Measurements from ENCODE around the gene MACROD2. TPM values are rescaled to one million over a fixed set of nuclear protein-coding genes. Genes with fewer than 3 reads are reported as not detected.
"Not testable (repeated sequence)": the region's sequence is repeated elsewhere in the genome, so short reads cannot be mapped to it uniquely, and the experiment has no call there.

MACROD2 gene
- total RNA-seq, 1 donor from 2014 or later: 2.4 TPM

DNA sequence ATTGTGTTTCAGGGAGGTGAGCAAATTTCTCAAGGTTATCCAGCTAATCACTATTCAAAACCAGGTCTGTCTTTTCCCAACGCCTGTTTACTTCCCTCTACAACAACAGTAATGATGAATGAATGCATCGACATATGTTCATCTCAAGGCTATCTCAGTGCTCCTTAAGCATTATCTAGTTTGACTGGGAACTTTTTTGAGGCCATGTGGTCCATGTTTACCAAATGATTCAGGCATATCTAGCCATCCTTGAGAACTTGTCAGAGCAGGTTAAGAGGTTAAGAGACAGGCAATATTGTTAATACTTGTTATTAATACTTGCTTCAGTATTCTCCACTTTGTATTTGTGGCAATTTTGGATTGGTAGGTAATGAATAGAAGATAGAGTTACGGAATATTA lies 1380.5 kb downstream of the MACROD2 start:
- FAIRE-seq (no peak), DNase-seq (ENCODE audit: low read depth) (no peak)
- Mint-ChIP-seq H3K36me3 (ENCODE audit: low read depth, unreplicated experiment) (no peaks in the 10 kb centered on the region), H3K4me3 (ENCODE audit: unreplicated experiment) (no peak overlapping the region), H3K27ac (ENCODE audit: unreplicated experiment) (no peak overlapping the region), H3K9me3 (ENCODE audit: unreplicated experiment) (peaks cover 4% of the 10 kb centered on the region), H3K27me3 (ENCODE audit: low read depth, unreplicated experiment) (no peaks in the 10 kb centered on the region), H3K4me1 (ENCODE audit: low read depth, unreplicated experiment) (peaks cover 4% of the 10 kb centered on the region)
- TF ChIP-seq EZH2 (IDR thresholded peaks at IDR 0.05; ENCODE audit: insufficient read depth, low read length): no peak
- TF ChIP-seq, protein P1, sequence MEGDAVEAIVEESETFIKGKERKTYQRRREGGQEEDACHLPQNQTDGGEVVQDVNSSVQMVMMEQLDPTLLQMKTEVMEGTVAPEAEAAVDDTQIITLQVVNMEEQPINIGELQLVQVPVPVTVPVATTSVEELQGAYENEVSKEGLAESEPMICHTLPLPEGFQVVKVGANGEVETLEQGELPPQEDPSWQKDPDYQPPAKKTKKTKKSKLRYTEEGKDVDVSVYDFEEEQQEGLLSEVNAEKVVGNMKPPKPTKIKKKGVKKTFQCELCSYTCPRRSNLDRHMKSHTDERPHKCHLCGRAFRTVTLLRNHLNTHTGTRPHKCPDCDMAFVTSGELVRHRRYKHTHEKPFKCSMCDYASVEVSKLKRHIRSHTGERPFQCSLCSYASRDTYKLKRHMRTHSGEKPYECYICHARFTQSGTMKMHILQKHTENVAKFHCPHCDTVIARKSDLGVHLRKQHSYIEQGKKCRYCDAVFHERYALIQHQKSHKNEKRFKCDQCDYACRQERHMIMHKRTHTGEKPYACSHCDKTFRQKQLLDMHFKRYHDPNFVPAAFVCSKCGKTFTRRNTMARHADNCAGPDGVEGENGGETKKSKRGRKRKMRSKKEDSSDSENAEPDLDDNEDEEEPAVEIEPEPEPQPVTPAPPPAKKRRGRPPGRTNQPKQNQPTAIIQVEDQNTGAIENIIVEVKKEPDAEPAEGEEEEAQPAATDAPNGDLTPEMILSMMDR (IDR thresholded peaks at IDR 0.05; ENCODE audit: insufficient read depth, low read depth, low read length): no peak
- Histone ChIP-seq H3K36me3 (ENCODE audit: insufficient read depth, low read length) (no peaks in the 10 kb centered on the region), H3K27me3 (ENCODE audit: insufficient read depth, low read length) (no peaks in the 10 kb centered on the region), H3K9me3 (ENCODE audit: insufficient read depth, low read depth, low read length) (no peaks in the 10 kb centered on the region), H3K4me1 (ENCODE audit: insufficient read depth, low read length) (no peaks in the 10 kb centered on the region), H3K4me3 (ENCODE audit: insufficient read depth, low read depth, low read length) (no peak overlapping the region), H3K4me2 (ENCODE audit: low read length) (no peak overlapping the region), H2AFZ (ENCODE audit: low read depth, low read length) (no peak overlapping the region), H3K27ac (ENCODE audit: low read depth, low read length) (no peak overlapping the region), H4K20me1 (ENCODE audit: insufficient read depth, low read length) (no peaks in the 10 kb centered on the region), H3K79me2 (ENCODE audit: insufficient read depth, low read length) (no peaks in the 10 kb centered on the region), H3K9ac (ENCODE audit: low read length) (no peak overlapping the region)

DNA sequence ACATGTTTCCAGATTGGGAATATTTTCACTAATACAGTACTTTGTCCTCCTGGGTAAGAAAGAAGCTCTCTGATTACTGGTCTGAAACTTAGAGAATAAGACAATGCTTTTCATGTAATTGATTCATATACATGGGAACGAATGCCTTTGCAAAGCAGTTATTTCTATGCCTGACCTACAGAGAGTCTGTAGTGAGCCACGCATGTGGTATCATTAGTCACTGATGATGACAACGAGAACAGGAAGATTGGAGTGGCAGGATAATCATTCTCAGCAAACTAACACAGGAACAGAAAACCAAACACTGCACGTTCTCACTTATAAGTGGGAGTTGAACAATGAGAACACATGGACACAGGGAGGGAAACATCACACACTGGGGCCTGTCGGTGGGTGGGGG lies 1382.3 kb downstream of the MACROD2 start:
- not testable (repeated sequence) for H3K79me2 ChIP-seq (ENCODE audit: insufficient read depth, low read length); H2AFZ ChIP-seq (ENCODE audit: low read depth, low read length); FAIRE-seq; DNase-seq (ENCODE audit: low read depth); H3K36me3 ChIP-seq (ENCODE audit: insufficient read depth, low read length); H3K4me1 Mint-ChIP-seq (ENCODE audit: low read depth, unreplicated experiment); H3K4me3 ChIP-seq (ENCODE audit: insufficient read depth, low read depth, low read length); H3K27ac ChIP-seq (ENCODE audit: low read depth, low read length); H3K36me3 Mint-ChIP-seq (ENCODE audit: low read depth, unreplicated experiment); H4K20me1 ChIP-seq (ENCODE audit: insufficient read depth, low read length); H3K27me3 ChIP-seq (ENCODE audit: insufficient read depth, low read length); H3K4me2 ChIP-seq (ENCODE audit: low read length); H3K4me3 Mint-ChIP-seq (ENCODE audit: unreplicated experiment); H3K27me3 Mint-ChIP-seq (ENCODE audit: low read depth, unreplicated experiment); H3K9ac ChIP-seq (ENCODE audit: low read length); H3K9me3 ChIP-seq (ENCODE audit: insufficient read depth, low read depth, low read length); H3K4me1 ChIP-seq (ENCODE audit: insufficient read depth, low read length); H3K9me3 Mint-ChIP-seq (ENCODE audit: unreplicated experiment); H3K27ac Mint-ChIP-seq (ENCODE audit: unreplicated experiment)

DNA sequence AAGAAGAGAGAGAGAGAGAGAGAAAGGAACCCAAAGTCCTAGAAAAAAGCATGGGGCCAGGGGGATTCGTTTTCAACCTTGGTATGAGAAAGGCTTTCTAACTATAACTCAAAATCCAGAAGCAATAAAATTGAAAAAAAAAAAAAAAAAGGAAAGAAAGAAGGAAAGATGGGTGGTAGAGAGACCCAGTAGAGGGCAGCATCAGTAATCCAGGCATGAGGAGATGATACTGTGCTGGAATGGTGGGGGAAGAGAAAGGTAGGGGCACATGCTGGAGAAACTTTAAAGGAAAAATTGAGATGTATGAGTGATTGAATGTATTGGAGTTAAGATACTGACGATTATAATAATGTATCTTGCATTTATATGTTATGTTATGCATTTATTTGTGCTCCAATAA lies 1382.8 kb downstream of the MACROD2 start:
- no peak overlapping the region for H3K4me3 Mint-ChIP-seq (ENCODE audit: unreplicated experiment)
- no peak overlapping the region for H2AFZ ChIP-seq (ENCODE audit: low read depth, low read length)
- no peak overlapping the region for H3K4me3 ChIP-seq (ENCODE audit: insufficient read depth, low read depth, low read length)
- no peaks in the 10 kb centered on the region for H3K36me3 Mint-ChIP-seq (ENCODE audit: low read depth, unreplicated experiment)
- no peaks in the 10 kb centered on the region for H3K36me3 ChIP-seq (ENCODE audit: insufficient read depth, low read length)
- H3K79me2 ChIP-seq (ENCODE audit: insufficient read depth, low read length): no peaks in the 10 kb centered on the region
- no peak for TF ChIP-seq EZH2 (IDR thresholded peaks at IDR 0.05; ENCODE audit: insufficient read depth, low read length)
- TF ChIP-seq, protein P1 (IDR thresholded peaks at IDR 0.05; ENCODE audit: insufficient read depth, low read depth, low read length): no peak
- no peaks in the 10 kb centered on the region for H4K20me1 ChIP-seq (ENCODE audit: insufficient read depth, low read length)
- no peaks in the 10 kb centered on the region for H3K27me3 Mint-ChIP-seq (ENCODE audit: low read depth, unreplicated experiment)
- no peak overlapping the region for H3K27ac Mint-ChIP-seq (ENCODE audit: unreplicated experiment)
- H3K4me1 Mint-ChIP-seq (ENCODE audit: low read depth, unreplicated experiment): peaks cover 4% of the 10 kb centered on the region
- no peak overlapping the region for H3K4me2 ChIP-seq (ENCODE audit: low read length)
- no peak for DNase-seq (ENCODE audit: low read depth)
- peaks cover 4% of the 10 kb centered on the region for H3K9me3 Mint-ChIP-seq (ENCODE audit: unreplicated experiment)
- FAIRE-seq: no peak
- H3K9ac ChIP-seq (ENCODE audit: low read length): no peak overlapping the region
- no peaks in the 10 kb centered on the region for H3K9me3 ChIP-seq (ENCODE audit: insufficient read depth, low read depth, low read length)
- no peaks in the 10 kb centered on the region for H3K27me3 ChIP-seq (ENCODE audit: insufficient read depth, low read length)
- no peaks in the 10 kb centered on the region for H3K4me1 ChIP-seq (ENCODE audit: insufficient read depth, low read length)
- no peak overlapping the region for H3K27ac ChIP-seq (ENCODE audit: low read depth, low read length)
